GM12873 (cell line): ENCODE data around the gene POU2AF3.

Source experiments
- TF ChIP-seq, protein P1 (sequence below): IDR thresholded peaks from 2 replicates; pipeline ENCODE4 v1.5.1; 2012; ENCODE audit warnings: low read depth, mild to moderate bottlenecking, moderate library complexity, low read length, control low read depth; ENCODE audit not compliant: insufficient read depth; ENCODE audit errors: missing control alignments

The POU2AF3 gene

DNA sequence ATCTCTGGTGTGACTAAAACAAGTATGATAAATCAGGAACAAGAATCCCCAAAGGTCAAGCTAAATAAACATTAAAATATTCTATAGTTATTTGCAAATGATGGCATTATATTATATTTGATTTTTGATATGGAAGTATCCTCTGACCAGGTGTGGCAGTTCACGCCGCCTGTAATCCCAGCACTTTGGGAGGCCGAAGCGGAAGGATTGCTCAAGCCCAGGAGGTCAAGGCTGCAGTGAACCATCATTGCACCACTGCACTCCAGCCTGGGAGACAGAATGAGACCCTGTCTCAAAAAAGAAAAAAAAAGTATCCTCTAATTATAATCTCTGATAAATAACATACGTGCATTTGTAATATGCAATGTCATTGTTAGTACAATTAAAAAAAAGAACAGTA lies 6.6 kb upstream of the POU2AF3 start:
- TF ChIP-seq, protein P1, sequence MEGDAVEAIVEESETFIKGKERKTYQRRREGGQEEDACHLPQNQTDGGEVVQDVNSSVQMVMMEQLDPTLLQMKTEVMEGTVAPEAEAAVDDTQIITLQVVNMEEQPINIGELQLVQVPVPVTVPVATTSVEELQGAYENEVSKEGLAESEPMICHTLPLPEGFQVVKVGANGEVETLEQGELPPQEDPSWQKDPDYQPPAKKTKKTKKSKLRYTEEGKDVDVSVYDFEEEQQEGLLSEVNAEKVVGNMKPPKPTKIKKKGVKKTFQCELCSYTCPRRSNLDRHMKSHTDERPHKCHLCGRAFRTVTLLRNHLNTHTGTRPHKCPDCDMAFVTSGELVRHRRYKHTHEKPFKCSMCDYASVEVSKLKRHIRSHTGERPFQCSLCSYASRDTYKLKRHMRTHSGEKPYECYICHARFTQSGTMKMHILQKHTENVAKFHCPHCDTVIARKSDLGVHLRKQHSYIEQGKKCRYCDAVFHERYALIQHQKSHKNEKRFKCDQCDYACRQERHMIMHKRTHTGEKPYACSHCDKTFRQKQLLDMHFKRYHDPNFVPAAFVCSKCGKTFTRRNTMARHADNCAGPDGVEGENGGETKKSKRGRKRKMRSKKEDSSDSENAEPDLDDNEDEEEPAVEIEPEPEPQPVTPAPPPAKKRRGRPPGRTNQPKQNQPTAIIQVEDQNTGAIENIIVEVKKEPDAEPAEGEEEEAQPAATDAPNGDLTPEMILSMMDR, result no peak

DNA sequence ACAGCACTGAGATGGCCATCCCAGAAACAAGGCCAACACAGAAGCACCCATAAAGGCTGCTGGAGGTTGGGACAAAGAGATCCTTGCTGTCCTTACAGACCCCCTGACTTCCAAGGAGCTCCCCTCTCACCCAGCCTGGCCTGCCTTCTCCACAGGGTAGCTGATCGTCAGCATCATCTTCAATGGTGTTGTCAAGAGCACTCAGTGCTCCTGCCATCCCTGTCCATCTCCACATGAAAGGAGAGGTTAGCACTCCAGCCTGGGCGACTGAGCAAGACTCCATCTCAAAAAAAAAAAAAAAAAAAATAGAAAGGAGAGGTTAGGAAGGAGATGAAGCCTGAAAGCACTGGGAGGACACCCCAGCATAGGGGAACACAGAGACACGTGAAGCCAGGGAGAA lies 2.1 kb upstream of the POU2AF3 start:
- TF ChIP-seq, protein P1, result no peak

DNA sequence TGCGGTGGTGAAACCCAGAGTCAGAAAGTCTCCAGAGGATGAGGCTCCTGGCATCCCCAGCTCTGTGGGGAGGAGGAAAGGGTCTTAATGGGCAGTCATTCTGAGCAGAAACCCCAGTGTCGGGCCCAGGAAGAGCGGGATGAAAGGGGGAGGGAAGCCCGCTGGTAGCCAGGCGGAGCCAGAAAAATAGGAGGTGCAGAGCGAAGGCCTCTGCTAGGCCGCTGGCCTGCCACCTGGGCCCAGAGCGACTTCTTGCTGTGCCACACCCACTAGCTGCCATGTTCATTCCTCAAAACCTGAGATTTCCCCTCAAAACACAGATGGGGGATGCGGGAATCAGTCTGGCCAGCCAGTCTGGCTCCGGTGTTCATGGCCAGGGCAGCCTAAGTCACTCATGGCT lies 650 bp upstream of the POU2AF3 start:
- TF ChIP-seq, protein P1, result no peak

DNA sequence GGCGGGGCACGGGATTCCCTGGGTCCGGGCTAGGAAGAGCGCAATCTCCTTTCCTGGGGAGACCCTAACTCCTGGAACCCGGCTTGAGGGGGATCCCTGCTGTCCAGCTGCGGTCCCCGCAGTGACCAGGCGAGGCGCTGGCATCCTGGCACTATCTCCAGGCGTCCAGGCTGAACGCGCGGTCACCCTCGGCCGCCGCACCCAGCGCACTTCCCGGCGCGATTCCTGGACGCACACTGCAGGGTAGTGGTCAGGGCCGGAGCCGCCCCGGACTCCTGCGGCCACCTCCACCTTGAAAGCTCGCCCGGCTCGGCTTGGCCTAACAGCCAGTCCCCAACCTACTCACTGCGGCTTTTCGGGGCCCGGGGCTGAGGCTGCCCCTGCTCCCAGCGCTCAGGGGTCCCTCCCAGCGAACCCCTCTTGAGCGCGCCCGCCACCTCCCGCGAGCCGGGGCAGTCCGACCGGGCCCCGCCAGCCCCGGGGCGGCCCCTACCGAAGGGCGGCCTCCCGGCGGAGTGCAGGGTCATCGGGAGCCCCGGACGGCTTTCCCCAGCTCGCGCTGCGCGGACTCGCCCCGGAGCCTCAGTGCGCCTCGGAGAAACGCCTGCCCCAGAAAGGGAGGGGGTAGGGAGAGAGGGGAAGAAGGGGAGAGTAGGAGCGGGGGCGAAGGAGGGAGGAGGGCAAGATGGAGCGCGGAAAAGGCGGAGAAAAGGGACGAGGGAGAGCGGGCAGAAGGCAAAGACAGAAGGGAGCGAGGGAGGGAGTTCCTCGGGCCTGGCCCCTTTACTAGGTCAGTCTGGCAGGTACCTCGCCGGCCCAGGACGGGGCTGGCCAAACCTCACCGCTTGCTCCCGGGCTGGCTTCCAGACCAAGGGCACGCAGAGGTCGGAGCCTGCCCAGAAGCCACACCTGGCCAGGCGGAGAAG lies 1.0 kb downstream of the POU2AF3 start:
- TF ChIP-seq, protein P1, result peak; percentile 67

DNA sequence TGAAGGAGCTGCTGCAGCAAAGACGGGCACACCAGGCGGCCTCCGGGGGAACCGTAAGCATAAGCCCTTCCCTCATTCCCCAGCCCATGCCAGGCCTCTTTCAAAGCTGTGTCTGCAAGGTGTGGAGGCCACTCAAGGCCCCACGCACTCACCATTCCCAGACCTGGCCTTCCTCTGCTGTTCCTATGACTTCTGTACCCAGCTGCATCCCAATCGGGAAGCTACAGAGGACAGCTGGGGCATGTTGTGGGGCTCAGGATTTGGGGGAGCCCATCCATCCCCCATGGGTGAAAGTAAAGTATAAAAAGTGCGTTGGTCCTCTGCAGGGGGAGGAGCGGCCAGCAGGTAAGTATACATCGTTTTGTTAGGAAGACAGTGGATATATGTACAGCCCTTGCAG lies 2.2 kb downstream of the POU2AF3 start:
- TF ChIP-seq, protein P1, result no peak

DNA sequence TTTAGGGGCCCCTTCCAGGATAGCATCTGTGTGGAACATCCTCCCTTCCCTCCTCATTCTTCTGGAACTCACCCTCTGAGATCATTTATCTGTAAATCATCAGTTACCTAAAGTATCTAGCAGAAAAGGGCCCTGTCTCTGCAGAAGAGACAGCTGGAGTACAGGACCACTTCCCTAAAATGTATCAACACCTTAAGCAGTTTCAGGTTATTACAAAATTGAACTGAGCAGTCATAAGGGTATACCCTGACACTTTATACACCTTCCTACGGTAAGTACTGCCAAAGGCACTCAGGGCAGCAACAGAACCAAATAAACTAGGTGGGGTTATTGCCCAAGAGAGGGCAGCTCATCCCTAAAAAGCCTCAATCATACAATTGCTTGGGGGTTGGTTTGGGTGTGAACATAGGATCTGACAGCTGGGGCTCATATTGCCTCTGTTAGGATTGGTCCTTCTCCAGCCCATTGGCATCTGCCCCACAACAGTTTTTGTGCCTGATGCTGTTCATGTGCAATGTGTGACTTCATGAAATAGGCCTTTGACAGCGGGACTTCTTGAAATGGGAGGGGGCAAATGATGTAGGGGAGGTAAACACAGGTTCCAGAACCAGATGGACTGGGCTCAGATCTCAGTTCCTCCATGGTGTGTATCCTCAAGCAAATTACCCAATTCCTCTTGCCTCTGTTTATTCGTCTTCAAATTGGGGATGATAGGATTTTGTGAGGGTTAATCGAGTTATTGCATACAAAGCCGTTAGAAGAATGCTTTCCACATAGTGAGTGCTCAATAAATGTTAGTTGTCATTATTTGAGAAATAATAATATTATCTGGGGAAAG lies 2.9 kb downstream of the POU2AF3 start:
- TF ChIP-seq, protein P1, result no peak

DNA sequence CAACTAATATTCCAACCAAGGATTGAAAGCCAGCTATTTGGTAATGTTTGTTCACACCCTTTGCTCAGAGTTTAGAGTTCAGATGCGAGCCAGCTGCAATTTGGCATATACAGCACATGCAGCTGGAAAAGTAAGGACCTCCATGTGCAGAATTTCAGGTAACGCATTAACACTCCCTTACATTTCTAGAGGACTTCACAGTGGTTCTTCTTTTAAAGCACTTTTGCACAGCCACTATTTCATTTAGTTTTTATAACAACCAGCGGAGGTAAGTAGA lies 3.4 kb downstream of the POU2AF3 start:
- TF ChIP-seq, protein P1, result no peak
